ENCODE data around the gene DLG5. TPM values are rescaled to one million over a fixed set of nuclear protein-coding genes. Genes with fewer than 3 reads are reported as not detected.

Gene DLG5
- total RNA-seq, 1 donor from 2014 or later: 60.5 TPM

GRCh38 chr10:77925795-77926565, 575 bp downstream of the DLG5 start:
- Mint-ChIP-seq H3K4me1 (ENCODE audit: low read depth) (peaks cover 27% of the 10 kb centered on the region), H3K36me3 (ENCODE audit: low read depth) (no peaks in the 10 kb centered on the region), H3K4me3 (ENCODE audit: unreplicated experiment) (peak overlapping the region; percentile 74), H3K9me3 (ENCODE audit: low read depth) (peaks cover 2% of the 10 kb centered on the region), H3K27me3 (ENCODE audit: low read depth) (no peaks in the 10 kb centered on the region), H3K27ac (ENCODE audit: unreplicated experiment) (peak overlapping the region; percentile 23)
- DNase-seq (ENCODE audit: low spot score): no peak
- TF ChIP-seq CTCF (IDR thresholded peaks at IDR 0.05): peak; percentile 50

GRCh38 chr10:77925410-77925794, 1.2 kb downstream of the DLG5 start:
- Mint-ChIP-seq H3K36me3 (ENCODE audit: low read depth) (no peaks in the 10 kb centered on the region), H3K4me3 (ENCODE audit: unreplicated experiment) (peak overlapping the region; percentile 74)

GRCh38 chr10:77922566-77923179, 3.9 kb downstream of the DLG5 start:
- H3K36me3 Mint-ChIP-seq (ENCODE audit: low read depth): no peaks in the 10 kb centered on the region

More at GRCh38 chr10:77925410-77925794, 1.2 kb downstream of the DLG5 start:
- DNase-seq (ENCODE audit: low spot score): no peak
- H3K27ac Mint-ChIP-seq (ENCODE audit: unreplicated experiment): peak overlapping the region; percentile 13
- peaks cover 33% of the 10 kb centered on the region for H3K4me1 Mint-ChIP-seq (ENCODE audit: low read depth)
- H3K27me3 Mint-ChIP-seq (ENCODE audit: low read depth): no peaks in the 10 kb centered on the region
- H3K9me3 Mint-ChIP-seq (ENCODE audit: low read depth): peaks cover 2% of the 10 kb centered on the region
- TF ChIP-seq CTCF (IDR thresholded peaks at IDR 0.05): no peak

GRCh38 chr10:77922055-77922454, 4.5 kb downstream of the DLG5 start:
- Mint-ChIP-seq H3K4me3 (ENCODE audit: unreplicated experiment) (no peak overlapping the region), H3K27ac (ENCODE audit: unreplicated experiment) (no peak overlapping the region), H3K4me1 (ENCODE audit: low read depth) (peaks cover 41% of the 10 kb centered on the region), H3K27me3 (ENCODE audit: low read depth) (no peaks in the 10 kb centered on the region), H3K36me3 (ENCODE audit: low read depth) (no peaks in the 10 kb centered on the region), H3K9me3 (ENCODE audit: low read depth) (no peaks in the 10 kb centered on the region)
- no peak for DNase-seq (ENCODE audit: low spot score)
- no peak for TF ChIP-seq CTCF (IDR thresholded peaks at IDR 0.05)

More at GRCh38 chr10:77922566-77923179, 3.9 kb downstream of the DLG5 start:
- no peak overlapping the region for H3K27ac Mint-ChIP-seq (ENCODE audit: unreplicated experiment)
- no peak for DNase-seq (ENCODE audit: low spot score)
- no peaks in the 10 kb centered on the region for H3K27me3 Mint-ChIP-seq (ENCODE audit: low read depth)
- peaks cover 46% of the 10 kb centered on the region for H3K4me1 Mint-ChIP-seq (ENCODE audit: low read depth)
- no peaks in the 10 kb centered on the region for H3K9me3 Mint-ChIP-seq (ENCODE audit: low read depth)
- H3K4me3 Mint-ChIP-seq (ENCODE audit: unreplicated experiment): no peak overlapping the region
- no peak for TF ChIP-seq CTCF (IDR thresholded peaks at IDR 0.05)

- H3K4me1 Mint-ChIP-seq (ENCODE audit: low read depth): peaks cover 41% of the 10 kb centered on the region
- no peaks in the 10 kb centered on the region for H3K27me3 Mint-ChIP-seq (ENCODE audit: low read depth)
- no peak overlapping the region for H3K4me3 Mint-ChIP-seq (ENCODE audit: unreplicated experiment)
- H3K27ac Mint-ChIP-seq (ENCODE audit: unreplicated experiment): no peak overlapping the region
- no peaks in the 10 kb centered on the region for H3K9me3 Mint-ChIP-seq (ENCODE audit: low read depth)
- no peak for DNase-seq (ENCODE audit: low spot score)
- TF ChIP-seq CTCF (IDR thresholded peaks at IDR 0.05): no peak
- H3K36me3 Mint-ChIP-seq (ENCODE audit: low read depth): no peaks in the 10 kb centered on the region
Observed at GRCh38 chr10:77921395-77921794, 5.2 kb downstream of the DLG5 start.
